ENCODE data around the gene THAP4.

GRCh38 chr2:241539616-241540374 is 97.2 kb downstream of the THAP4 start:
- TF ChIP-seq CTCF (IDR thresholded peaks at IDR 0.05), result no peak
- no peak for TF ChIP-seq POLR2A (IDR thresholded peaks at IDR 0.05)
- TF ChIP-seq POLR2AphosphoS5 (IDR thresholded peaks at IDR 0.05), result no peak

Measured in stomach (tissue), 4 donors.